Gastroesophageal sphincter (tissue), 4 donors: ENCODE results near the gene BCL2L11. TPM values are rescaled to one million over a fixed set of nuclear protein-coding genes. Genes with fewer than 3 reads are reported as not detected.

Experiments used
- ATAC-seq: fragments of 150-250 bp; one replicate; pipeline ENCODE4 v1.9.1; 2016; ENCODE audit warnings: mild to moderate bottlenecking, moderate library complexity
- H3K27ac ChIP-seq, 4 donors: fragments of 200-600 bp; sonication (generic) in 3 of 4; 1 replicate in 3 of 4; 2 replicates in 1 of 4; pipeline ENCODE4 v1.5.1; 2016 to 2019
- H3K27me3 ChIP-seq: fragments of 200-600 bp; sonication (generic); one replicate; pipeline ENCODE4 v1.5.1; 2019
- H3K36me3 ChIP-seq, 2 donors: fragments of 200-600 bp; sonication (generic); one replicate each; pipeline ENCODE4 v1.5.1; 2019; ENCODE audit warnings: control low read depth in 1 of 2
- H3K4me1 ChIP-seq, 3 donors: fragments of 200-600 bp; sonication (generic); 1 replicate in 2 of 3; 2 replicates in 1 of 3; pipeline ENCODE4 v1.5.1; 2016 to 2019; ENCODE audit warnings: control low read depth in 2 of 3
- H3K4me3 ChIP-seq, 2 donors: fragments of 200-600 bp; sonication (generic); one replicate each; pipeline ENCODE4 v1.5.1; 2019; ENCODE audit warnings: mild to moderate bottlenecking in 1 of 2, moderate library complexity in 1 of 2
- H3K9me3 ChIP-seq, 3 donors: fragments of 200-600 bp; sonication (generic); one replicate each; pipeline ENCODE4 v1.5.1; 2017 to 2019; ENCODE audit warnings: control low read depth in 2 of 3
- CTCF ChIP-seq, 4 experiments: fragments of 200-600 bp in 2 of 4; fragments of 450-650 bp in 2 of 4; sonication (generic) in 1 of 4; IDR thresholded peaks; one replicate each; pipeline ENCODE4 v1.5.1; 2017 to 2019; ENCODE audit warnings: antibody characterized with exemption in 4 of 4, mild to moderate bottlenecking in 2 of 4, moderate library complexity in 2 of 4
- EP300 ChIP-seq: sonication (generic); formaldehyde crosslinking; IDR thresholded peaks from one replicate; pipeline ENCODE4 v1.6.1; 2017; ENCODE audit warnings: antibody characterized with exemption, mild to moderate bottlenecking
- POLR2A ChIP-seq, 2 donors: fragments of 450-650 bp; IDR thresholded peaks; one replicate each; pipeline ENCODE4 v1.6.1; 2017; ENCODE audit warnings: antibody characterized with exemption in 2 of 2, mild to moderate bottlenecking in 2 of 2, moderate library complexity in 1 of 2
- POLR2AphosphoS5 ChIP-seq: sonication (generic); formaldehyde crosslinking; IDR thresholded peaks from one replicate; pipeline ENCODE4 v1.6.1; 2017; ENCODE audit warnings: antibody characterized with exemption
- WGBS, 2 donors: methylation state at CpG; one replicate each; pipeline ENCODE4 v1.1.5; 2018; ENCODE audit warnings: low coverage in 1 of 2; 5-methylcytosine and 5-hydroxymethylcytosine counted together
- total RNA-seq, 4 donors: library from RNA; depleted of rRNA; stranded (reverse); fragments of >200 nt; gene quantifications; one replicate each; pipeline ENCODE4 v1.1.0, GENCODE V29; 2016

BCL2L11 gene
- total RNA-seq, 4 donors from 2014 or later = 8.5 to 120 (median 41.7) TPM

- no peak for ATAC-seq
- Histone ChIP-seq H3K4me3 (no peak overlapping the region), H3K9me3 (no peaks in the 10 kb centered on the region), H3K4me1 (no peaks in the 10 kb centered on the region), H3K36me3 (no peaks in the 10 kb centered on the region), H3K27ac (no peak overlapping the region), H3K27me3 (no peaks in the 10 kb centered on the region)
- 81 to 88% methylated on average over 1 to 2 of the region's 2 CpGs for WGBS, 2 donors
- TF ChIP-seq CTCF (IDR thresholded peaks at IDR 0.05) = no peak
- no peak for TF ChIP-seq POLR2A (IDR thresholded peaks at IDR 0.05)
- no peak for TF ChIP-seq POLR2AphosphoS5
These were observed 19.1 kb upstream of the BCL2L11 start for GRCh38 chr2:111101592-111101991.

- Histone ChIP-seq H3K4me1 (no peaks in the 10 kb centered on the region), H3K27ac (no peak overlapping the region), H3K9me3 (no peaks in the 10 kb centered on the region), H3K27me3 (no peaks in the 10 kb centered on the region), H3K36me3 (no peaks in the 10 kb centered on the region), H3K4me3 (no peak overlapping the region)
- no peak for TF ChIP-seq CTCF (IDR thresholded peaks at IDR 0.05)
- no peak for TF ChIP-seq POLR2A (IDR thresholded peaks at IDR 0.05)
- TF ChIP-seq POLR2AphosphoS5 = no peak
- TF ChIP-seq EP300 = no peak
- no peak for ATAC-seq
- WGBS, 2 donors = 60% methylated on average over 1 of the region's 2 CpGs; no CpG with 5 or more reads in 1 of the 2 donors
These were observed 18.5 kb upstream of the BCL2L11 start for GRCh38 chr2:111102216-111102615.

GRCh38 chr2:111105926-111106325 is 14.8 kb upstream of the BCL2L11 start:
- H3K27me3 ChIP-seq = peaks cover 8% of the 10 kb centered on the region
- TF ChIP-seq EP300 (no peak), CTCF (IDR thresholded peaks at IDR 0.05) (no peak), POLR2A (IDR thresholded peaks at IDR 0.05) (no peak), POLR2AphosphoS5 (no peak)
- no peak for ATAC-seq
- no peaks in the 10 kb centered on the region for H3K9me3 ChIP-seq
- WGBS, 2 donors = 49 to 71% methylated on average over 2 of the region's 2 CpGs
- H3K36me3 ChIP-seq = no peaks in the 10 kb centered on the region
- H3K27ac ChIP-seq = no peak overlapping the region
- H3K4me3 ChIP-seq = no peak overlapping the region
- no peaks in the 10 kb centered on the region for H3K4me1 ChIP-seq

GRCh38 chr2:111106706-111107105 is 14.0 kb upstream of the BCL2L11 start:
- no peak overlapping the region for H3K27ac ChIP-seq
- 97 to 100% methylated on average over 3 to 5 of the region's 5 CpGs for WGBS, 2 donors
- peaks cover 16% of the 10 kb centered on the region for H3K27me3 ChIP-seq
- no peak for ATAC-seq
- no peaks in the 10 kb centered on the region for H3K9me3 ChIP-seq
- H3K4me1 ChIP-seq = no peaks in the 10 kb centered on the region
- no peak overlapping the region for H3K4me3 ChIP-seq
- TF ChIP-seq POLR2AphosphoS5 (no peak), EP300 (no peak), CTCF (IDR thresholded peaks at IDR 0.05) (no peak), POLR2A (IDR thresholded peaks at IDR 0.05) (no peak)
- no peaks in the 10 kb centered on the region for H3K36me3 ChIP-seq

GRCh38 chr2:111108745-111109271 is 11.9 kb upstream of the BCL2L11 start:
- TF ChIP-seq CTCF (IDR thresholded peaks at IDR 0.05) = no peak
- TF ChIP-seq POLR2A (IDR thresholded peaks at IDR 0.05) = no peak
- no peak for TF ChIP-seq POLR2AphosphoS5
- TF ChIP-seq EP300 = no peak
- Histone ChIP-seq H3K36me3 (no peaks in the 10 kb centered on the region), H3K4me3 (no peak overlapping the region), H3K27ac (no peak overlapping the region), H3K4me1 (no peaks in the 10 kb centered on the region), H3K9me3 (no peaks in the 10 kb centered on the region), H3K27me3 (peaks cover 35% of the 10 kb centered on the region)
- ATAC-seq = no peak
- 89 to 90% methylated on average over 2 of the region's 2 CpGs for WGBS, 2 donors
